Ishikawa (cell line): Measurements from ENCODE around the gene CCDC70.

Source experiments
- CEBPB ChIP-seq: IDR thresholded peaks from 2 replicates; pipeline ENCODE4 v1.6.1; 2012
- CREB1 ChIP-seq: IDR thresholded peaks from 2 replicates; pipeline ENCODE4 v1.6.1; 2012; ENCODE audit warnings: low read depth
- EGR1 ChIP-seq: IDR thresholded peaks from 2 replicates; pipeline ENCODE4 v1.6.1; 2012
- EP300 ChIP-seq: IDR thresholded peaks from 2 replicates; pipeline ENCODE4 v1.6.1; 2012; ENCODE audit warnings: borderline replicate concordance
- FOXM1 ChIP-seq: IDR thresholded peaks from 2 replicates; pipeline ENCODE4 v1.6.1; 2012; ENCODE audit warnings: low read depth, borderline replicate concordance
- NFIC ChIP-seq: IDR thresholded peaks from 2 replicates; pipeline ENCODE4 v1.6.1; 2012
- RAD21 ChIP-seq: IDR thresholded peaks from 2 replicates; pipeline ENCODE4 v1.6.1; 2012; ENCODE audit warnings: low read depth
- TAF1 ChIP-seq: IDR thresholded peaks from 2 replicates; pipeline ENCODE4 v1.6.1; 2012; ENCODE audit warnings: low read depth, mild to moderate bottlenecking
- TCF12 ChIP-seq: IDR thresholded peaks from 2 replicates; pipeline ENCODE4 v1.6.1; 2012; ENCODE audit warnings: low read depth
- TEAD4 ChIP-seq: IDR thresholded peaks from 2 replicates; pipeline ENCODE4 v1.6.1; 2012
- YY1 ChIP-seq: IDR thresholded peaks from 2 replicates; pipeline ENCODE4 v1.6.1; 2012; ENCODE audit warnings: low read depth
- ZBTB7A ChIP-seq: IDR thresholded peaks from 2 replicates; pipeline ENCODE4 v1.6.1; 2012; ENCODE audit warnings: low read depth
- TF ChIP-seq, protein P1 (sequence below): IDR thresholded peaks from 2 replicates; pipeline ENCODE4 v1.6.1; 2012
- TF ChIP-seq, protein P2 (sequence below): IDR thresholded peaks from 2 replicates; pipeline ENCODE4 v1.6.1; 2012; ENCODE audit warnings: low read depth, mild to moderate bottlenecking
- TF ChIP-seq, protein P3 (sequence below): IDR thresholded peaks from 2 replicates; pipeline ENCODE4 v1.6.1; 2012

Gene CCDC70

DNA sequence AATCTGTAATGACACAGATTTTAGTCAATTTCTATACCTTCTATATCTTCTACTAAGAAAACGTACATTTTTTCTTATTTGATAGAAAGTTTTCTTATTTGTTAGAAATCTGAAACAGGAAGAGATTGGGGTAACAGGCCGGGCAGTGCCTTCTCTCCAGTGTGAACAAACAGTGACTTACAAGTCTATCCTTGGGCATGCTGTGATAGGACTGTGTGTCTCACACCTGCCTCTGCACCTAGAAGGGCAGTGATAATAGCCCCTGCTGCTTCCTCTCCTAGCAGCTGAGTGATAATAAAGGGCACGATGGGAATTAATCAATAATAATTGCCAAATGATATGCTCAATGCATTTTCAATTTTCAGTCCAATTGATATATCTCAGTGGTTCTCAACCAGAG, 18.2 kb upstream of the CCDC70 start:
- TF ChIP-seq NFIC, result no peak
- TF ChIP-seq TAF1, result no peak
- TF ChIP-seq, protein P1, sequence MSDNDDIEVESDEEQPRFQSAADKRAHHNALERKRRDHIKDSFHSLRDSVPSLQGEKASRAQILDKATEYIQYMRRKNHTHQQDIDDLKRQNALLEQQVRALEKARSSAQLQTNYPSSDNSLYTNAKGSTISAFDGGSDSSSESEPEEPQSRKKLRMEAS, result no peak
- no peak for TF ChIP-seq TCF12
- TF ChIP-seq YY1, result no peak
- no peak for TF ChIP-seq EGR1
- TF ChIP-seq, protein P2, sequence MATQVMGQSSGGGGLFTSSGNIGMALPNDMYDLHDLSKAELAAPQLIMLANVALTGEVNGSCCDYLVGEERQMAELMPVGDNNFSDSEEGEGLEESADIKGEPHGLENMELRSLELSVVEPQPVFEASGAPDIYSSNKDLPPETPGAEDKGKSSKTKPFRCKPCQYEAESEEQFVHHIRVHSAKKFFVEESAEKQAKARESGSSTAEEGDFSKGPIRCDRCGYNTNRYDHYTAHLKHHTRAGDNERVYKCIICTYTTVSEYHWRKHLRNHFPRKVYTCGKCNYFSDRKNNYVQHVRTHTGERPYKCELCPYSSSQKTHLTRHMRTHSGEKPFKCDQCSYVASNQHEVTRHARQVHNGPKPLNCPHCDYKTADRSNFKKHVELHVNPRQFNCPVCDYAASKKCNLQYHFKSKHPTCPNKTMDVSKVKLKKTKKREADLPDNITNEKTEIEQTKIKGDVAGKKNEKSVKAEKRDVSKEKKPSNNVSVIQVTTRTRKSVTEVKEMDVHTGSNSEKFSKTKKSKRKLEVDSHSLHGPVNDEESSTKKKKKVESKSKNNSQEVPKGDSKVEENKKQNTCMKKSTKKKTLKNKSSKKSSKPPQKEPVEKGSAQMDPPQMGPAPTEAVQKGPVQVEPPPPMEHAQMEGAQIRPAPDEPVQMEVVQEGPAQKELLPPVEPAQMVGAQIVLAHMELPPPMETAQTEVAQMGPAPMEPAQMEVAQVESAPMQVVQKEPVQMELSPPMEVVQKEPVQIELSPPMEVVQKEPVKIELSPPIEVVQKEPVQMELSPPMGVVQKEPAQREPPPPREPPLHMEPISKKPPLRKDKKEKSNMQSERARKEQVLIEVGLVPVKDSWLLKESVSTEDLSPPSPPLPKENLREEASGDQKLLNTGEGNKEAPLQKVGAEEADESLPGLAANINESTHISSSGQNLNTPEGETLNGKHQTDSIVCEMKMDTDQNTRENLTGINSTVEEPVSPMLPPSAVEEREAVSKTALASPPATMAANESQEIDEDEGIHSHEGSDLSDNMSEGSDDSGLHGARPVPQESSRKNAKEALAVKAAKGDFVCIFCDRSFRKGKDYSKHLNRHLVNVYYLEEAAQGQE, result no peak
- TF ChIP-seq CEBPB, result no peak
- TF ChIP-seq ZBTB7A, result no peak
- TF ChIP-seq FOXM1, result no peak
- TF ChIP-seq RAD21, result no peak
- TF ChIP-seq TEAD4, result no peak
- TF ChIP-seq EP300, result no peak
- TF ChIP-seq, protein P3, sequence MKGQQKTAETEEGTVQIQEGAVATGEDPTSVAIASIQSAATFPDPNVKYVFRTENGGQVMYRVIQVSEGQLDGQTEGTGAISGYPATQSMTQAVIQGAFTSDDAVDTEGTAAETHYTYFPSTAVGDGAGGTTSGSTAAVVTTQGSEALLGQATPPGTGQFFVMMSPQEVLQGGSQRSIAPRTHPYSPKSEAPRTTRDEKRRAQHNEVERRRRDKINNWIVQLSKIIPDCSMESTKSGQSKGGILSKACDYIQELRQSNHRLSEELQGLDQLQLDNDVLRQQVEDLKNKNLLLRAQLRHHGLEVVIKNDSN, result no peak

DNA sequence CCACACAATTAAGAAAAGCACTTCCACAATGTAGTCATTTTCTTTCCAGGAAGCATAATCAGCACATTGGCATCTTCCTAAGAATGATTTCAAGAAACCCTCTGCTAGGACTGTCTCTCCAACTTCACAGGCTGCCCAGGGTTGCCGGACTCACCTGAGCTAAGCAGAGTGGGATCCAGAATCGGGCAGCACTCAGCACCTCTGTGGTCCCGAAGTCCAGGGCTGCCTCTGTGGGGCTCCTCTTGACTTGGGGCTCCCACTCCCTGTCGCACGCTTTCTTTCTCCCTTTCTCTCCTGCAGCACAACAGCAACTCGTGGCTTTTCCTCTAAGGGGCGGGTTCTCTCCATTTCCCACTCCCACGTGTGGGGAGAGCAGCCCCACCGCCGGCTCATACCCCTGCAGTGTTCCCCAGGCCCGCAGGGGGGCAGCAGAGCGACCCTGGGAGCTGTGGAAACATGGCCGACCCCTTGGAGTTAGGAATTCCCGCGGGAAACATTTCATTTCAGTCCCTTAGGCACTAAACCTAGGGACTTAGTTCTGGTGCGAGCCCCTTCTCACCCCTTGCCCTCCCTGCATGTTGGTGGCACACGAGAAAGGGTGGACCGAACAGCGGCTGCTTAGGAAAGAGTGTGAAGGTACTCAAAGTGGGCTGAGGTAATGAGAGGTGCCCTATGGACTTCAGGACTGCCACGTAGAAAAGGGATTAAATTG, 16.8 kb upstream of the CCDC70 start, which contains the start of gene TMEM272:
TMEM272 (minus strand) TSS at position 316 of the 712 bp plus-strand sequence. CDS start 6,647 bp downstream, outside the sequence.
- TF ChIP-seq EP300 (no peak), ZBTB7A (no peak), TAF1 (no peak), NFIC (no peak), RAD21 (peak; percentile 39), YY1 (peak; percentile 82), CREB1 (no peak), TEAD4 (no peak), CEBPB (no peak), TCF12 (no peak), FOXM1 (no peak), EGR1 (no peak)
- TF ChIP-seq, protein P1, result no peak
- TF ChIP-seq, protein P2, result no peak
- TF ChIP-seq, protein P3, result no peak

DNA sequence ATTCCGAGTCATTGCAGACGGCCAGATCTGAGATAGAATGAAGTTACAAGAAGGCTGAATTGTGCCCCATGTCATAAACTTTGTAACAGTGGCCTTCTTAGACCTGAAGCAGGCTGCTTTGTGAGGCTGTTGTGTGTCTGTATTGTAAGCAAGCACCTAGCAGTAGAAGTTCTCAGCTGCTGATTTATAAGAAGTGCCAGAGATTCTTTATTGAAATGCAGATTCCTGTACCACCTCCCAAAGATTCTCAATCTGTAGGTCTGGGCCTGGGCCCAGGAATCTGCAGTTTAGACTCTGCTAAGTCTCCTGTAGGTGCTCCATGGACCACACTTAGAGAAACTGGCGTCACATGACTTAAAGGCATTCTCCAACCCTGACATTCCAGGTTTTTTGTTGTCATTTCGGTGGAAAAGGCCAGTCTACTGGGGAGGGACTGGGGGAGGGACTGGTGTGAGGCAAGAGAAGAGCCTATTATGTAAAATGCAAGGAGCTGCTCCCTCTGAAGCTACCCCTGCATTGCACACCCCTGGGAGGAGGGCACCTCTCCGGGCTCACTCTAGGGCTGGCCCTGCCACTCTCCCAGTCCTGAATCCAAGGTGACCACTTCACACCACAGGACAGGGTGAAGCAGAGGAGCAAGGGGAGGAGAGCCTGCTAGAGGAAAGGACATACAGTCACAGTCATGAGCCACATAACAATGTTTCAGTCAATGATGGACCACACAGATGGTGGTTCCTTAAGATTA, 16.0 kb upstream of the CCDC70 start:
- TF ChIP-seq TEAD4, result no peak

DNA sequence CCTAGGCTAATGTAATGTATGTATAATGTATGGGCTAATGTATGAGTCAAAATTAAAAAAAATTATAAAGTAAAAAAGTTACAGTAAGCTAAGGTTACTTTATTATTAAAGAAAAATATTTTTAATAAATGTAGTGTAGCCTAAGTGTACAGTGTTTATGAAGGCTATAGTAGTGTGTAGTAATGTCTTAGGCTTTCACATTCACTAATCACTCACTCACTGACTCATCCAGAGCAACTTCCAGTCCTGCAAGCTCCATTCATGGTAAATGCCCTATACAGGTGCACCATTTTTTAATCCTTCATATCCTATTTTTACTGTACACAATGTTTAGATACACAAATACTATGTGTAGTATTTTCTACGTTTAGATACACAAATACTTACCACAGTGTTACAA, 15.0 kb upstream of the CCDC70 start:
- TF ChIP-seq TCF12 (no peak), ZBTB7A (no peak)

DNA sequence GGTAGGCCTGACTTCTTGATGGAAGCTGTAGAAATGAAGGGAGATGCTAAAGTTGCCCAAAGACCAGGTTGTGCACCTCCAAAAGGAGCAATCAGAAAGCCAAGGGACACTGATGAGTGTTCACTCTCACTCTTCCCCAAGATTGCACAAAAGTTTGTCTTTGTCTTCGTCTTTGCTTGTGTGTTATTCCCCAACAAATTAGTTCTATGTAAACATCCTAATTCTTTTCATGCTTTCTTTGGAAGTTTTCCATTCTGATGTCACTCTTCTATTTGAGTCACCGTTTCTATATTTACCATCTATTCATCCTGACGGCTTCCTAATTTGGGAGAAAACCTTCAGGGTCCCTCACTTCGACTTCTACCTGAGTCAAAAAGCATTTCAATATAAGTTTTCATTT, 13.1 kb upstream of the CCDC70 start:
- TF ChIP-seq, protein P3, result no peak
- TF ChIP-seq EP300, result no peak
- no peak for TF ChIP-seq ZBTB7A
- no peak for TF ChIP-seq CEBPB
- TF ChIP-seq CREB1, result no peak
- TF ChIP-seq TAF1, result no peak
- TF ChIP-seq, protein P2, result no peak
- no peak for TF ChIP-seq YY1
- TF ChIP-seq TCF12, result no peak
- TF ChIP-seq TEAD4, result no peak
- TF ChIP-seq NFIC, result no peak
- TF ChIP-seq EGR1, result no peak
- TF ChIP-seq, protein P1, result no peak
- no peak for TF ChIP-seq RAD21
- TF ChIP-seq FOXM1, result no peak
